ENCODE data around the gene NMU. TPM values are rescaled to one million over a fixed set of nuclear protein-coding genes. Genes with fewer than 3 reads are reported as not detected.

The NMU gene, protein sequence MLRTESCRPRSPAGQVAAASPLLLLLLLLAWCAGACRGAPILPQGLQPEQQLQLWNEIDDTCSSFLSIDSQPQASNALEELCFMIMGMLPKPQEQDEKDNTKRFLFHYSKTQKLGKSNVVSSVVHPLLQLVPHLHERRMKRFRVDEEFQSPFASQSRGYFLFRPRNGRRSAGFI
- total RNA-seq (2014; rRNA removed; shearing (Covaris generic)): 8.4 and 9.2 TPM in 2 replicates

DNA sequence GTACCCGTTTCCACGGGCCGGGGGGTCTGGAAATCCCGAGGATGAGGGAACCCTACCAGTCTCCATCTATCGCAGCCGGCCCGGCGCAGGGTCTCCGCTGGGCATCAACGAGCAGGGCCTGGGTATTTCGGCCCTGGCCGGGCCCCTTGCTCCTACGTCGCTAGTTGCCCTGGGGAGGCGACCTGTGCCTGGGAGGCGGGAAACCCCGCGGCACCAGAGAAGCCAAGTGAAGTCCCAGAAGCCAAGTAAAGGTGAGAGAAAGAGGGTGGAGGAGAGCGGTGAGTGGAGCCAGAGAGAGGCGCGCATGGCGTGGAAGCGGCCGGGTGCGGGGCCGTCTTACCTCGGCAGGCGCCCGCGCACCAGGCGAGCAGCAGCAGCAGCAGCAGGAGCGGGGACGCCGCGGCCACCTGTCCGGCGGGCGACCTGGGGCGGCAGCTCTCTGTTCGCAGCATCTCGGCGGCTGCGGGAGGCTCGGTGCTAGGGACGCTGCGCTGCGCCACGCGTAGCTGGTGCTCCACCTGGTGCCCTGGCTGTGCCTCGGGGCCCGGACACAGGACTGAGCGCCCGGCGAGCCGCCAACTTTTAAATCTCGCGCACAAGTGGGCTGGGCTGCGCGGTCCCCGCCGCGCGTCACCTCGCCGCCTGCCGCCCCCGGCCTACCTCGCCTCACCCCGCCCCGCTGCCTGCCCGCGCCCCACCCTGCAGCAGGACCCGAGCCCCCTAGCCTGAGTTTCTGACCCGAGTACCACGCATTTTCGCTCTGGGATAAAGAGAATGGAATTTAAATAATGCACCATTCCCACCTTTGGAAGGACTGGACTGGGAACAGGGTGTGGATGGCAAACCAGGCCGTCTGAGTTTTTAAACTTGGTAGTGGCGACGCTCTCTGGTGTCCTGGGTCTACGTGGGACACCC, at the start of gene NMU:
TSS of gene NMU (minus strand) at position 558 of the 915 bp plus-strand sequence. CDS start at position 452, 106 bp downstream.

DNA sequence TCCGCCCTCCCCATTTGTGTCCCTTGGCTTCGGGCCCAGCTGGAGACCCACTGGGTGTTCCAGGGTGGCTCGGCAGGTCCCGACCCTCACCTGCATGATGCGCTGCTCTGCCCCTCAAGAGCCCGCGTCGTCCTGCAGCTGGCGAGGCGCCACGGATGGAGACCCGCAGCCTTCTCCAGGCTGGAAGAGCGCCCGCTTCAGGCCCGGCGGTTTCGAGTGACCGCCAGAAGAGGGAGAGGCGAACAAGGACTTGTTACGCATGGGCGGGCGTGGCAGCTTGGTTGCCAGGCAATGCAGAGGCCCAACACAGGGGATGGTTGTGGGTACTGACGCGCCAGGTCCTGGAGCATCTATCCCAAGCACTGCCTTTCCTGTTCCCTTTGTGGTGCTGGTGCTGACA, 44.1 kb downstream of the NMU start, which contains the start of gene PDCL2:
TSS of gene PDCL2 (minus strand) at position 232 of the 400 bp plus-strand sequence. CDS start at position 96, 136 bp downstream.

DNA sequence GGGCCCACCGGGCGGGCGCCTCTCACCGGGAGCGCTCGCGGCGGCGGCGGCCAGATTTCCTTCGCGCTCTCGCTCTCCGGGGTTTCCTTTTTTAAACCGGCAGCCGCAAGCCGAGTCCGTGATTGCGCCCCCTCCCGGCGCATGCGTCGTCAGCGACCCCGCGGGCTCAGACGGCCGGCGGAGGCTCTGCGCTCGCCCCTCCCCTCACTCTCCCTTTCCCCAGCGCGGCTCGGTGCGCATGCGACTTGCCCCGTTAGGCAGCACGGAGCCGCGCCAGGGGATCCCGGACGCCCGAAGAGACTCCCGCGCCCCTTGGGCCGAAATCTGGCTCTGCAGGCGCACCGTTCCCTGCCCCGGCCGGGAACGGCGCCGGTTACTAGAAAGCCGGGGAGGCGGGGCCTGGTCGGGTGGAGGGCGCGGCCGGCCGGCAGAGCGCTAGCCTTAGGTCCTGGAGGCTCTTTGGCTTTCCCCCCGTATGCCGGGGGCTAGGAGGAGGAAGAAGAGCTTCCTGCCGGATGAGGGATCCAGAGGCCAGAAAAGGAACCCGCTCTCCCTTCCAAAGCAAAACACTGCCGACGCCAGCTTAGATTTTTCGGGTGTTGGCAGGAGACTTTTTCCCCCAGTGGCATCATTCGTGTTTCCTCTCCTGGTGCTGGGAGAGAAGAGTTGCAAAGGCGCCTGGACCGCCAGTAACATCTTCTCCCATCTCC, 89.2 kb downstream of the NMU start, which contains the start of gene CLOCK:
TSS of gene CLOCK (minus strand) at position 154 of the 710 bp plus-strand sequence. CDS start 64,124 bp downstream, outside the sequence.

Other genes with a start within 250 kb of the NMU start
- gene TMEM165, start 240.3 kb downstream of the NMU start, total RNA-seq (2014; rRNA removed; shearing (Covaris generic)): 80.2 and 83.8 TPM in 2 replicates
- 10.9 and 16.7 TPM in 2 replicates for gene CLOCK, start 89.4 kb downstream of the NMU start, total RNA-seq (2014; rRNA removed; shearing (Covaris generic))
- gene PDCL2, start 44.1 kb downstream of the NMU start, total RNA-seq (2014; rRNA removed; shearing (Covaris generic)): 3.0 and 3.1 TPM in 2 replicates
- gene EXOC1L, start 183.5 kb upstream of the NMU start, total RNA-seq (2014; rRNA removed; shearing (Covaris generic)): not detected in 2 replicates
- 25.0 and 25.2 TPM in 2 replicates for gene EXOC1, start 217.3 kb upstream of the NMU start, total RNA-seq (2014; rRNA removed; shearing (Covaris generic))

Data from A375 (cell line).